HUES64 (cell line): ENCODE data around the gene MTO1.
"Not testable (repeated sequence)": the region's sequence is repeated elsewhere in the genome, so short reads cannot be mapped to it uniquely, and the experiment has no call there.

Experiments used
- H3K27ac ChIP-seq: 2 replicates; pipeline ENCODE4 v1.7.0; 2013; ENCODE audit warnings: low read depth, low read length, inconsistent platforms
- H3K27me3 ChIP-seq: 2 replicates; pipeline ENCODE4 v1.6.1; 2013; ENCODE audit warnings: mild to moderate bottlenecking, low read length; ENCODE audit not compliant: insufficient read depth
- H3K36me3 ChIP-seq: 2 replicates; pipeline ENCODE4 v1.6.1; 2013; ENCODE audit warnings: mild to moderate bottlenecking, low read length; ENCODE audit not compliant: insufficient read depth
- H3K4me1 ChIP-seq: 2 replicates; pipeline ENCODE4 v1.6.1; 2013; ENCODE audit warnings: mild to moderate bottlenecking, low read length, moderate library complexity; ENCODE audit not compliant: insufficient read depth
- H3K4me3 ChIP-seq: 2 replicates; pipeline ENCODE4 v1.5.1; 2013; ENCODE audit warnings: mild to moderate bottlenecking, low read length, moderate library complexity
- H3K9ac ChIP-seq: 2 replicates; pipeline ENCODE4 v1.6.1; 2013; ENCODE audit warnings: mild to moderate bottlenecking, low read depth, low read length
- H3K9me3 ChIP-seq: 2 replicates; pipeline ENCODE4 v1.6.1; 2013; ENCODE audit warnings: low read depth, low read length; ENCODE audit not compliant: insufficient read depth
- WGBS: fragments of 150-250, 120-280 bp; methylation state at CpG from one replicate; pipeline ENCODE4 v1.1.7; 2013; ENCODE audit warnings: missing lambda C conversion rate; 5-methylcytosine and 5-hydroxymethylcytosine counted together

The MTO1 gene

GRCh38 chr6:73518982-73519881 is 57.7 kb downstream of the MTO1 start:
- Histone ChIP-seq H3K4me3 (peak overlapping the region; percentile 95), H3K36me3 (peaks cover 59% of the 10 kb centered on the region), H3K9ac (peak overlapping the region; percentile 100), H3K27ac (peak overlapping the region; percentile 99)
- H3K4me1 ChIP-seq, H3K27me3 ChIP-seq, H3K9me3 ChIP-seq: not testable (repeated sequence)
- 5% methylated on average over 5 of the region's 8 CpGs for WGBS

- Histone ChIP-seq H3K36me3 (peaks cover 55% of the 10 kb centered on the region), H3K4me3 (peak overlapping the region; percentile 95), H3K4me1 (peaks cover 7% of the 10 kb centered on the region; the same call in 1 of the 2 replicates), H3K27ac (peak overlapping the region; percentile 99), H3K27me3 (no peaks in the 10 kb centered on the region), H3K9ac (peak overlapping the region; percentile 100), H3K9me3 (no peaks in the 10 kb centered on the region)
- under 1% methylated on average over 52 of the region's 56 CpGs for WGBS
Measured at GRCh38 chr6:73519926-73520687, 58.6 kb downstream of the MTO1 start.

DNA sequence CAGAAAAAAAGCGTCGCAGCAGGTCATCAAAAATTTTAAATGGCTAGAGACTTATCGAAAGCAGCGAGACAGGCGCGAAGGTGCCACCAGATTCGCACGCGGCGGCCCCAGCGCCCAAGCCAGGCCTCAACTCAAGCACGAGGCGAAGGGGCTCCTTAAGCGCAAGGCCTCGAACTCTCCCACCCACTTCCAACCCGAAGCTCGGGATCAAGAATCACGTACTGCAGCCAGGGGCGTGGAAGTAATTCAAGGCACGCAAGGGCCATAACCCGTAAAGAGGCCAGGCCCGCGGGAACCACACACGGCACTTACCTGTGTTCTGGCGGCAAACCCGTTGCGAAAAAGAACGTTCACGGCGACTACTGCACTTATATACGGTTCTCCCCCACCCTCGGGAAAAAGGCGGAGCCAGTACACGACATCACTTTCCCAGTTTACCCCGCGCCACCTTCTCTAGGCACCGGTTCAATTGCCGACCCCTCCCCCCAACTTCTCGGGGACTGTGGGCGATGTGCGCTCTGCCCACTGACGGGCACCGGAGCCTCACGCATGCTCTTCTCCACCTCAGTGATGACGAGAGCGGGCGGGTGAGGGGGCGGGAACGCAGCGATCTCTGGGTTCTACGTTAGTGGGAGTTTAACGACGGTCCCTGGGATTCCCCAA is 59.3 kb downstream of the MTO1 start, which contains the start of gene EEF1A1:
TSS of gene EEF1A1 (minus strand) at position 345 of the 663 bp plus-strand sequence. CDS start 1,006 bp downstream, outside the sequence.
- Histone ChIP-seq H3K9ac (peak within 1 kb of the TSS; percentile 100), H3K27ac (peak within 1 kb of the TSS; percentile 99), H3K36me3 (peaks cover 48% of the 10 kb centered on the region), H3K27me3 (no peaks in the 10 kb centered on the region), H3K4me3 (peak within 1 kb of the TSS; percentile 95), H3K4me1 (peaks cover 7% of the 10 kb centered on the region; the same call in 1 of the 2 replicates), H3K9me3 (no peaks in the 10 kb centered on the region)
- under 1% methylated on average over 53 of the region's 53 CpGs for WGBS

GRCh38 chr6:73521351-73521985 is 59.9 kb downstream of the MTO1 start:
- WGBS = 1% methylated on average over 34 of the region's 36 CpGs
- Histone ChIP-seq H3K27me3 (no peaks in the 10 kb centered on the region), H3K27ac (peak overlapping the region; percentile 98), H3K36me3 (peaks cover 42% of the 10 kb centered on the region), H3K4me3 (peak overlapping the region; percentile 95), H3K4me1 (peaks cover 7% of the 10 kb centered on the region; the same call in 1 of the 2 replicates), H3K9me3 (no peaks in the 10 kb centered on the region), H3K9ac (peak overlapping the region; percentile 94)

- Histone ChIP-seq H3K9ac (peak overlapping the region; percentile 40; the same call in 1 of the 2 replicates), H3K4me3 (peak overlapping the region; percentile 30)
- WGBS = 95% methylated on average over 50 of the region's 50 CpGs
Measured at GRCh38 chr6:73523434-73524123, 62.0 kb downstream of the MTO1 start.

DNA sequence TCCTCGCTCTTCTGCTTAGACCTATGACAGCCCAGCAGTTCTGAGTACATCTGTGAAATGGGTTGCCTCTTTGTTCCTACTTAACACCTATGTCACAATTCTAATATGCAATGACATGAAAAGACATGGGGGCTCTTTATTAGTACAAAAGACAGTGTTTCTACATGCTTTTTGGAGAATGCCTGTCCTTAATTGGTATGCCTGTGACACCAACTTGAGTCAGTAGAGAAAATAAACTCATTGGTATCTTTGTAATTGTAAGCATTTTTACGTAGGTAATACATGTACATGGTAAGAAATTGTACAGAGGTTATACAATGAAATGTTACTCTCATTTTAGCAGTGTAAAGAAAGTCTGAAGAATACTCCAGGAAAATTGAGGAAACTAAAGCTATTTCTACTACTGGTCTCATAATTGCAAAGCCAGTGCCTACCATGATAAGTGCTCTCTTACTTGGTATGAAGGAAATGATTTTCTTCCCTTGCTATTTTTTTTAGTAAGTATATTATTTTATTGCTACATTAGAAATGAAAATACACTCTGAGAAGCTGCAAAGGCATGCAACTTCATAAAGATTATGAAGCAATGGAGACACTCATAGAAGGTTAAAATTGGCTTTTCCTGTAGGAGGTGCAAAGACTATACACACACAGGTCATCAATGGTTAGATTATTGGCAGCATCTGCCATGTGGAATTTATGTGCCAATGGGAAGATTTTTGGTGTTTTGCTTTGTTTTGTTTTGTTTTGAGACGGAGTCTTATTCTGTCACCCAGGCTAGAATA is 64.2 kb downstream of the MTO1 start:
- peaks cover 7% of the 10 kb centered on the region; the same call in 1 of the 2 replicates for H3K4me1 ChIP-seq
- H3K27ac ChIP-seq = no peak overlapping the region
- H3K4me3 ChIP-seq = no peak overlapping the region
- no peaks in the 10 kb centered on the region for H3K27me3 ChIP-seq
- WGBS = 95% methylated on average over 3 of the region's 3 CpGs
- H3K9me3 ChIP-seq = no peaks in the 10 kb centered on the region
- no peak overlapping the region for H3K9ac ChIP-seq
- peaks cover under 1% of the 10 kb centered on the region for H3K36me3 ChIP-seq

More at GRCh38 chr6:73523434-73524123, 62.0 kb downstream of the MTO1 start:
- H3K36me3 ChIP-seq = peaks cover 22% of the 10 kb centered on the region
- peaks cover 7% of the 10 kb centered on the region; the same call in 1 of the 2 replicates for H3K4me1 ChIP-seq
- H3K9me3 ChIP-seq = no peaks in the 10 kb centered on the region
- H3K27ac ChIP-seq = no peak overlapping the region
- H3K27me3 ChIP-seq = no peaks in the 10 kb centered on the region

GRCh38 chr6:73528897-73529296 is 67.4 kb downstream of the MTO1 start:
- no peak overlapping the region for H3K4me3 ChIP-seq
- H3K9ac ChIP-seq = no peak overlapping the region
- no peaks in the 10 kb centered on the region for H3K9me3 ChIP-seq
- 86% methylated on average over 6 of the region's 7 CpGs for WGBS
- no peaks in the 10 kb centered on the region for H3K36me3 ChIP-seq
- H3K27ac ChIP-seq = no peak overlapping the region
- H3K27me3 ChIP-seq = no peaks in the 10 kb centered on the region
- H3K4me1 ChIP-seq = no peaks in the 10 kb centered on the region

- WGBS = 91% methylated on average over 3 of the region's 3 CpGs
Measured at GRCh38 chr6:73532293-73532692, 70.8 kb downstream of the MTO1 start.

DNA sequence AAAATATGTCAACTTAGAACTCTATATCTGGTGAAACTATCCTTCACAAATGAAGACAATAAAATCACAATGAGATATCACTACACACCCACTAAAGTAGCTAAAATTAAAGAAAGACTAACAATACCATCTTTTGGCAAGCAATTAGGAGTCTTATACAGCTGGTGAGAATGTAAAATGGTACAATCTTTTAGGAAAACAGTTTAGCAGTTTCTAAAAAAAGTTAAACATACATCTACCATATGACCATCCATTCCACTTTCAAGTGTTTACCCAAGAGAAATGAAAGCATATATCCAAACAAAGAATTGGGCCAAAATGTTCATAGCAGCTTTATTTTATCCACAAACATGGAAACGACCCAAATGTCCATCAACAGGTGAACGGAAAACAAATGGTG is 73.1 kb downstream of the MTO1 start:
- Histone ChIP-seq H3K9me3 (no peaks in the 10 kb centered on the region), H3K27me3 (no peaks in the 10 kb centered on the region), H3K27ac (no peak overlapping the region), H3K9ac (no peak overlapping the region), H3K4me1 (no peaks in the 10 kb centered on the region), H3K36me3 (no peaks in the 10 kb centered on the region), H3K4me3 (no peak overlapping the region)
- 97% methylated on average over 2 of the region's 2 CpGs for WGBS

More at GRCh38 chr6:73532293-73532692, 70.8 kb downstream of the MTO1 start:
- Histone ChIP-seq H3K4me1 (no peaks in the 10 kb centered on the region), H3K27me3 (no peaks in the 10 kb centered on the region), H3K36me3 (no peaks in the 10 kb centered on the region), H3K9ac (no peak overlapping the region), H3K4me3 (no peak overlapping the region), H3K9me3 (no peaks in the 10 kb centered on the region), H3K27ac (no peak overlapping the region)
